Endothelial cell of umbilical vein (primary cell): ENCODE measurements around the gene SLC46A3. TPM values are rescaled to one million over a fixed set of nuclear protein-coding genes. Genes with fewer than 3 reads are reported as not detected.

ENCODE experiments used
- BruUV-seq: library from RNA; stranded (reverse); fragments of 400-500 nt; replicated peaks from 2 replicates; lab custom pipeline; 2021; lab: Mats Ljungman, UMichigan
- CTCF ChIA-PET: fragments of 300-600, 350-600 bp; sonication (Branson Sonifier 250); formaldehyde crosslinking; loops from one replicate; lab custom pipeline; 2021; ENCODE audit warnings: antibody characterized with exemption, inconsistent platforms; lab: Charles Lee
- POLR2A ChIA-PET: fragments of 300-600, 350-600 bp; sonication (Branson Sonifier 250); formaldehyde crosslinking; loops from one replicate; lab custom pipeline; 2021; ENCODE audit warnings: antibody characterized with exemption, inconsistent platforms; lab: Charles Lee
- DNase-seq: peaks from one replicate; pipeline ENCODE4 v3.0.0-alpha.2; 2011; ENCODE audit warnings: low read depth, low spot score
- FAIRE-seq: peaks from 2 replicates; lab custom pipeline; 2011; peaks lifted over from hg19 to GRCh38; lab: Jason Lieb, UNC
- H2AFZ ChIP-seq: 2 replicates; pipeline ENCODE4 v1.6.0; 2012; ENCODE audit warnings: low read depth, low read length, control low read depth, inconsistent platforms
- H3K27ac ChIP-seq: 2 replicates; pipeline ENCODE4 v1.5.1; 2011; ENCODE audit warnings: low read depth, mild to moderate bottlenecking, control low read depth, low read length, moderate library complexity; ENCODE audit not compliant: insufficient read depth
- H3K27me3 ChIP-seq, 2 experiments: 2 replicates each; pipeline versions ENCODE4 v1.6.0 to v1.6.1; 2011; ENCODE audit warnings: low read length in 2 of 2, mixed read lengths in 1 of 2; ENCODE audit not compliant: control insufficient read depth in 2 of 2, insufficient read depth in 2 of 2
- H3K36me3 ChIP-seq, 2 experiments: 2 replicates in 1 of 2; 3 replicates in 1 of 2; pipeline ENCODE4 v1.5.1; 2011; ENCODE audit warnings: low read length in 2 of 2, mild to moderate bottlenecking in 1 of 2, moderate library complexity in 1 of 2; ENCODE audit not compliant: control insufficient read depth in 2 of 2, insufficient read depth in 2 of 2; ENCODE audit errors: extremely low read depth in 1 of 2
- H3K4me1 ChIP-seq: 3 replicates; pipeline ENCODE4 v1.5.1; 2011; ENCODE audit warnings: mild to moderate bottlenecking, low read length; ENCODE audit not compliant: control insufficient read depth, insufficient read depth; ENCODE audit errors: extremely low read depth
- H3K4me2 ChIP-seq: 2 replicates; pipeline ENCODE4 v1.6.1; 2011; ENCODE audit warnings: low read length, control low read depth, mixed read lengths; ENCODE audit not compliant: insufficient read depth
- H3K4me3 ChIP-seq, 3 experiments: fragments of 200-600 bp in 1 of 3; sonication (generic), shearing (Covaris generic) in 1 of 3; replicated peaks in 1 of 3; 2 replicates each; pipeline ENCODE4 v1.5.1; 2011 to 2016; ENCODE audit warnings: control low read depth in 3 of 3, low read length in 3 of 3, mild to moderate bottlenecking in 2 of 3, inconsistent platforms in 1 of 3, low read depth in 1 of 3, moderate library complexity in 1 of 3; ENCODE audit not compliant: insufficient read depth in 1 of 3
- H3K79me2 ChIP-seq: 2 replicates; pipeline ENCODE4 v1.6.0; 2012; ENCODE audit warnings: low read length, inconsistent platforms; ENCODE audit not compliant: control insufficient read depth, insufficient read depth
- H3K9ac ChIP-seq: replicated peaks from 2 replicates; pipeline ENCODE3; 2011; ENCODE audit warnings: low read length, control low read depth; ENCODE audit not compliant: insufficient read depth; ENCODE audit errors: extremely low read depth
- H3K9me1 ChIP-seq: replicated peaks from 3 replicates; pipeline ENCODE4 v1.6.0; 2011; ENCODE audit warnings: mild to moderate bottlenecking, low read length; ENCODE audit not compliant: control insufficient read depth, insufficient read depth; ENCODE audit errors: extremely low read depth
- H3K9me3 ChIP-seq: replicated peaks from 2 replicates; pipeline ENCODE4 v1.5.1; 2012; ENCODE audit warnings: low read length, inconsistent platforms; ENCODE audit not compliant: control insufficient read depth, insufficient read depth
- H4K20me1 ChIP-seq: replicated peaks from 2 replicates; pipeline ENCODE3; 2011; ENCODE audit warnings: mild to moderate bottlenecking, low read length; ENCODE audit not compliant: control insufficient read depth, insufficient read depth; ENCODE audit errors: extremely low read depth
- CTCF ChIP-seq, 2 donors: IDR thresholded peaks; 1 replicate in 1 of 2; 2 replicates in 1 of 2; pipeline ENCODE4 v1.5.1; 2011; ENCODE audit warnings: low read length in 2 of 2, mild to moderate bottlenecking in 2 of 2, moderate library complexity in 2 of 2, control low read depth in 1 of 2, inconsistent platforms in 1 of 2, low read depth in 1 of 2; ENCODE audit not compliant: insufficient read depth in 1 of 2; ENCODE audit errors: extremely low read depth in 1 of 2
- EZH2 ChIP-seq: IDR thresholded peaks from 2 replicates; pipeline ENCODE4 v1.6.1; 2012; ENCODE audit warnings: borderline replicate concordance, low read depth, mild to moderate bottlenecking, moderate library complexity, low read length, inconsistent platforms; ENCODE audit not compliant: severe bottlenecking
- FOS ChIP-seq: IDR thresholded peaks from 2 replicates; pipeline ENCODE4 v1.6.1; 2011; ENCODE audit warnings: mild to moderate bottlenecking, low read length, moderate library complexity, borderline replicate concordance; ENCODE audit not compliant: insufficient read depth
- GATA2 ChIP-seq: IDR thresholded peaks from 2 replicates; pipeline ENCODE4 v1.7.0; 2011; ENCODE audit warnings: low read depth, mild to moderate bottlenecking, moderate library complexity, mixed read lengths, low read length; ENCODE audit not compliant: insufficient read length, insufficient read depth
- JUN ChIP-seq: IDR thresholded peaks from 2 replicates; pipeline ENCODE4 v1.6.1; 2011; ENCODE audit warnings: borderline replicate concordance, low read depth; ENCODE audit not compliant: insufficient read length, insufficient read depth
- MAX ChIP-seq: IDR thresholded peaks from 2 replicates; pipeline ENCODE4 v1.6.1; 2011; ENCODE audit not compliant: insufficient read depth, insufficient read length
- MYC ChIP-seq: IDR thresholded peaks from one replicate; pipeline ENCODE4 v1.6.1; 2011; ENCODE audit warnings: mild to moderate bottlenecking, low read depth, low read length
- POLR2A ChIP-seq: IDR thresholded peaks from 2 replicates; pipeline ENCODE4 v1.6.1; 2012; ENCODE audit warnings: low read depth, mild to moderate bottlenecking, control low read depth, low read length
- POLR2AphosphoS5 ChIP-seq: IDR thresholded peaks from 2 replicates; pipeline ENCODE4 v1.6.1; 2012; ENCODE audit warnings: low read depth, mild to moderate bottlenecking, control low read depth, low read length, moderate library complexity; ENCODE audit not compliant: insufficient read depth
- dilution Hi-C: fragments of 300-500 bp; cut with MboI; formaldehyde crosslinking; loops from one replicate; pipeline ENCODE4 v1.15.0; 2019; ENCODE audit warnings: low sequenced_read_pairs; ENCODE audit not compliant: extremely low pct_ligation_motif_present
- intact Hi-C: fragments of 100-400 bp; cut with micrococcal nuclease; formaldehyde crosslinking; loops from one replicate; pipeline ENCODE4 v1.10.0; 2022
- polyA plus RNA-seq, 4 experiments: library from polyadenylated mRNA; depleted of rRNA in 3 of 4; stranded (reverse) in 3 of 4; unstranded in 1 of 4; fragments of >200 nt; gene quantifications; 2 replicates each; pipeline versions ENCODE4 v1.2.1 to v1.2.3, GENCODE V29; 2011 to 2012; ENCODE audit warnings: missing spikeins in 1 of 4
- total RNA-seq: library from RNA; stranded (reverse); gene quantifications from 2 replicates; pipeline ENCODE4 v1.2.3, GENCODE V29; 2021

Gene SLC46A3
- total and polyA plus RNA-seq, 2 donors (not counting 3 experiments of a cell fraction or from before 2014, with no cell fraction given) = 2.0 to 2.1 TPM

GRCh38 chr13:28734906-28735305 is 16.1 kb upstream of the SLC46A3 start:
- TF ChIP-seq MAX (no peak), CTCF (IDR thresholded peaks at IDR 0.05; ENCODE audit: extremely low read depth in 1 of 2, insufficient read depth in 1 of 2, low read depth in 1 of 2, low read length in 2 of 2) (no peak), MYC (no peak), JUN (no peak), POLR2AphosphoS5 (no peak), FOS (no peak), GATA2 (no peak), EZH2 (no peak), POLR2A (no peak)
- Histone ChIP-seq H3K4me2 (no peak overlapping the region), H3K27me3 (peaks cover 21 to 23% of the 10 kb centered on the region in 2 experiments), H3K36me3 (no peaks in the 10 kb centered on the region), H2AFZ (no peak overlapping the region), H3K9me3 (no peaks in the 10 kb centered on the region), H3K4me3 (no peak overlapping the region), H4K20me1 (no peaks in the 10 kb centered on the region), H3K9ac (no peak overlapping the region), H3K4me1 (no peaks in the 10 kb centered on the region), H3K79me2 (no peaks in the 10 kb centered on the region), H3K9me1 (no peaks in the 10 kb centered on the region), H3K27ac (no peak overlapping the region)
- POLR2A ChIA-PET = no interaction called here
- dilution Hi-C loops = no loop called here
- no peak for DNase-seq
- CTCF ChIA-PET = interaction anchor here (1.0 kb wide), 1 partner anchor 62 kb away, joined by 3 read pairs; no protein-coding TSS in a partner anchor
- no TSS peak for BruUV-seq
- intact Hi-C loops = no loop called here
- no peak for FAIRE-seq
